ENCODE data around the gene TPSG1. TPM values are rescaled to one million over a fixed set of nuclear protein-coding genes. Genes with fewer than 3 reads are reported as not detected.
"Not testable (repeated sequence)": the region's sequence is repeated elsewhere in the genome, so short reads cannot be mapped to it uniquely, and the experiment has no call there.

TPSG1 gene
- total RNA-seq, 1 experiment from 2014 or later = not detected

GRCh38 chr16:1257561-1258224, 32.6 kb upstream of the TPSG1 start:
- no peak for DNase-seq (ENCODE audit: extremely low read depth, low read depth)

DNA sequence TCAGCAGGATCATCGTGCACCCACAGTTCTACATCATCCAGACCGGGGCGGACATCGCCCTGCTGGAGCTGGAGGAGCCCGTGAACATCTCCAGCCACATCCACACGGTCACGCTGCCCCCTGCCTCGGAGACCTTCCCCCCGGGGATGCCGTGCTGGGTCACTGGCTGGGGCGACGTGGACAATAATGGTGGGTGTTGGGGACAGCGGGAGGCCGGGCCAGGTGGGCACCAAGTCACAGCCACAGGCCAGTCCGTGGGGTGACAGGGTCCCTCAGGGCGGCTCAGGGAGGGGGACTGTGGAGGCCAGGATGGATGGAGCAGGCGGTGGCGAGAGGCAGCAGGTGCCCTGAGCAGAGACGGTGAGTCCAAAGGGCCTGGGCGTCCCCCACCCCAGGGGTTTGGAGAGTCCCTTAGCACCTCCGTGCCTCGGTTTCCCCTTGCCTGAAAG, 31.8 kb upstream of the TPSG1 start:
- DNase-seq (ENCODE audit: extremely low read depth, low read depth) = no peak

DNA sequence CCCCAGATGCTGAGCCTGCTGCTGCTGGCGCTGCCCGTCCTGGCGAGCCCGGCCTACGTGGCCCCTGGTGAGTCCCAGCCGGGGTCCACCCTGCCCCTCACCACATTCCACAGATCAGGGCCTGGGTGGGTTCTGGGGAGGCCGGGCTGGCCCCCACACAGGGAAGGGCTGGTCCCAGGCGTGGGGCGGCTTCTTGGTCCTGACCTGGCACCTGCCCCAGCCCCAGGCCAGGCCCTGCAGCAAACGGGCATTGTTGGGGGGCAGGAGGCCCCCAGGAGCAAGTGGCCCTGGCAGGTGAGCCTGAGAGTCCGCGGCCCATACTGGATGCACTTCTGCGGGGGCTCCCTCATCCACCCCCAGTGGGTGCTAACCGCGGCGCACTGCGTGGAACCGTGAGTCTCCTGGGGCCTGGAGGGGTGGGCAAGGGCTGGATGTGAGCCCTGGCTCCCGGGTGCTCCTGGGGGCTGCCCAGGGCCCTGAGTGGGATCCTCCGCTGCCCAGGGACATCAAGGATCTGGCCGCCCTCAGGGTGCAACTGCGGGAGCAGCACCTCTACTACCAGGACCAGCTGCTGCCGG, 31.3 kb upstream of the TPSG1 start:
- DNase-seq (ENCODE audit: extremely low read depth, low read depth) = not testable (repeated sequence)

DNA sequence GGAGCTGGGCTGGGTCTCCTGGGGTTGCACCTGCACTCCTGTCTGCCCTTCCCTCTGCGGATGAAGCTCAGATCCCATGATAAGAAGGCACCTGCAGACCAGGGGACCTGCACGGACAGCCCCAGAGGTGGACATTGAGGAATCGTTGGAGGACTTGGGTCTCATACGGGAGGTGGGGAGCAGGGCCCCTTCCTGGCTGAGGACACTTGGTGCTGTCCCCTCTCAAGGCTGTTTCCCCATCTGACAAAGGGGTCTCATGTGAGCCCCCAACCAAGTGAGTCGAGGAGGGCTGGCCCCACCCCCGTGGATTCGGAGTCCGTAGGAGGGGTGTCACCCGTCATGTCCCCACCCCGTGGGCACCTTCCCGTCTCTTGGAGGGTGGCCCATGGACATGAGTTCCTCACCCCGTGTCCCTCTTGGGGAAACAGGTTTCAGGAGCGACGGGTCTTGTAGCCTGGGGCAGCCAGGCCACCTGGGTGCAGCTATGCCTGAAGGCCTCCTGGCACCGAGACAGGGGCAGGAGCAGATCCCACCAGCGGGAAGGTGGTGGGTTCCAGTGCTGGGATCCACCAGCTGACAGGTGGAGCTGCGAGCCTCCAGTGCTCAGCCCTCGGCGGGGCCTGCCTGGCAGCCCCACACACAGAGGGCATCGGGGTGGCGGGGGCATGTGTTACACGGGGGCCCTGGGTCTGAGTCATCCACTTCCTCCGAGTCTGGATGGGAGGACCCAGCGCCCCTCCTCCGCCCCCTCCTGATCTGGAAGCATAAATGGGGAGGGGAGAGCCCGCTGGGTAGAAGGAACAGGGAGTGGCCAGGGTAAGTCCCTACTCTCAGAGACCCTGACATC, 30.4 kb upstream of the TPSG1 start, which contains the start of gene TPSD1:
TSS of gene TPSD1 (plus strand) at position 794 of the 847 bp plus-strand sequence. CDS start 212 bp downstream, outside the sequence.
- not testable (repeated sequence) for DNase-seq (ENCODE audit: extremely low read depth, low read depth)

DNA sequence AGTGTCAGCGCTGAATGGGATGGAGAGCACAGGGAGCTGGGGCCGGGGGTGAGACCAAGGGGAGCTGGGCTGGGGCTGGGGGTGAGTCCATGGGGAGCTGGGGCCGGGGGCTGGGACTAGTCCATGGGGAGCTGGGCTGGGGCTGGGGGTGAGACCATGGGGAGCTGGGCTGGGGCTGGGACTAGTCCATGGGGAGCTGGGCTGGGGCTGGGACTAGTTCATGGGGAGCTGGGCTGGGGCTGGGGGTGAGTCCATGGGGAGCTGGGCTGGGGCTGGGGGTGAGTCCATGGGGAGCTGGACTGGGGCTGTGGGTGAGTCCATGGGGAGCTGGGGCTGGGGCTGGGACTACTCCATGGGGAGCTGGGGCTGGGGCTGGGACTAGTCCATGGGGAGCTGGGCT, 29.8 kb upstream of the TPSG1 start:
- DNase-seq (ENCODE audit: extremely low read depth, low read depth) = not testable (repeated sequence)

- not testable (repeated sequence) for DNase-seq (ENCODE audit: extremely low read depth, low read depth)
Measured at GRCh38 chr16:1253701-1254364, 28.8 kb upstream of the TPSG1 start.

DNA sequence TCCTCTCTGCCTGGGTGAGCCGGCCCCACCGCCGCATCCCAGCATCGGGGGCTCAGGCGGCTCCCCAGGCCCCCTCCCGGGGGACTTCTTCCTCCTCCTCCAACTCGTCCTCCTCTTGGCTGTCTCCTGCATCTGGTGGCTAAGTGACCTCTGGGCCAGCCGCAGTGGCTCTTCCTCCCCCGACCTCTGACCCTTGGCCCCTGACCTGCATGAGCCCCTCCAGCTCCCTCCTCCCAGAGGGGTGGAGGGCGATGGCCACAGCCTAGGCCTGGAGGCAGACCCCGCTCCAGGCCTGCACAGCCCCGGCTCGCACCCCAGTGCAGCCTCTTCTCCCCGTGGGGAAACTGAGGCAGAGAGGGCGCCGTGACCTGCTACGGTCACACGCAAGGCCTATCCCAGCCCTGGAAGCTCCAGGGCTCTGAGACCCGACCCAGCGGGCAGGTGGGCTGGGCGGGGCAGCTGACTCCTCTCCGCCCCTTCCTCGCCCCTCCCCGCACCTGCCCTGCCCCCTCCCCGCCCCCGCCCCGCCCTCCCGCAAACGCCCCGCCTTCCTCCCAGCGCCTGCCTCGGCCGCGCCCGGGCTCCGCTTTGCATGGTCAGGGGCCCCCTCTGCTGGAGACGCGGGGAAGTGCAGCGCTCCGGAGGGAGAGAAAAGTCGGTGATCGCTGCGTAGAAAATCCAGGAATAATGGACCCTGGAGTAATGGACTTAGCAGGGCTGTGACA, 24.1 kb upstream of the TPSG1 start:
- not testable (repeated sequence) for DNase-seq (ENCODE audit: extremely low read depth, low read depth)

DNA sequence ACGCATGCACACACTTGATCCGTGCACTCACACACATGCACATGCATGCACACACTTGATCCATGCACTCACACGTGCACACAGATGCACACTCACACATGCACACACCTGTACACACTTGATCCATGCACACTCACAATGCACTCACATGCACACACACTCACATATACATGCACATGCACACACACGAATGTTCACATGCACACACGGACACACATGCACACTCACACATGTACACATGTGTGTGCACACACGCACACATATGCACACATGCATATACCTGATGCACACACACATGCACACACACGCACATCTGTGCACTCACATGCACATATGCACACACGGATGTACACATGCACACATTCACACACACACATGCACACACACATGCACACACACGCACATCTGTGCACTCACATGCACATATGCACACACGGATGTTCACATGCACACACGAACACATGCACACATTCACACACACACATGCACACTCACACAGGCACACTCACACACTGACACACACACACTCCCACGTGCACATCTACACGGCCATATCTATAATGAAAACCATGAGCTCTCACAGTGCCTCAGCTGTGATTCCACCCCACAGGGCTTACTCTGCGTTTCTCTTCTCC, 23.0 kb upstream of the TPSG1 start:
- DNase-seq (ENCODE audit: extremely low read depth, low read depth) = not testable (repeated sequence)

DNA sequence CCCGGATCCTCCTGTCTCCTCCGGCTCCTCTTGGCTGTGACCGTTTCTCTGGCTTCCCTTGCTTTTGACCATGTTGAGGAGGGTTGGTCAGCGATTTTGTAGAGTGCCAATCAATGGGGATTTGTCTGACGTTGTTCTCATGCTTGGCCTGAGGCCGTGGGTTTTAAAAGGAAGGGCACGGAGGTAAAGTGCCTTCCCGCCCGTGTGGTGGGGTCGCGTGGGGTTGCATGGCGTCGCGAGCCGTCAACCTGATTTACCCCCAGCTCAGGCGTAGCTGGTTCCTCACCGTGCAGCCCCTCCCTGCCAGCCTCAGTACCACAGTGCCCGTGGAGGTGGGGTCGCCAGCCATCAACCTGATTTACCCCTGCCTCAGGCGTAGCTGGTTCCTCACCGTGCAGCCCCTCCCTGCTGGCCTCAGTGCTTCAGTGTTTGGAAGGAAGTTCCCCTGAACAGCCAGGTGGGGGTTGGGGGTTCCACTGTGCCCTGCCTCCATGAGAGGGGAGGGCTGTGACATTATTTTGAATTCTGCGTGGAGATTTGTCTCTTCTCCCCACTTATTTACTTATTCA, 20.5 kb upstream of the TPSG1 start:
- DNase-seq (ENCODE audit: extremely low read depth, low read depth) = no peak

DNA sequence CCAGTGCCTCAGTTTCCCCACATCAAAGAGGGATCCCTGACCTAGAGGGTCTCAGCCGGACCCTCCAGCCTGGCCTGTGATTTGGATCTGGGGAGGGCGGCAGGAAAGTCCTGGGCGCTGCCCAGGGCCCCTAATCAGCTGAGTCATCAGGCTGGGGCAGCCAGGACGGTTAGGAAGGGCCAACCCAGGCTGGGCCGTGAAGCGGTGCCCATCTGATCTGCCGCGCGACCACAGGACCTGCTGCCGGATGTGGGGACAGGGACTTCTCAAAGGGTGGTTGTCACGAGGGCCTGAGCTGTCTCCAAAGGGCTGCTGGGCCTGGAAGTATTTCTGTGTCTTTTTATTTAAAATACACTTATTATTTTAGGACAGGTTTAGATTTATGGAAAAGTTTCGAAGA, 19.8 kb upstream of the TPSG1 start:
- DNase-seq (ENCODE audit: extremely low read depth, low read depth) = no peak

DNA sequence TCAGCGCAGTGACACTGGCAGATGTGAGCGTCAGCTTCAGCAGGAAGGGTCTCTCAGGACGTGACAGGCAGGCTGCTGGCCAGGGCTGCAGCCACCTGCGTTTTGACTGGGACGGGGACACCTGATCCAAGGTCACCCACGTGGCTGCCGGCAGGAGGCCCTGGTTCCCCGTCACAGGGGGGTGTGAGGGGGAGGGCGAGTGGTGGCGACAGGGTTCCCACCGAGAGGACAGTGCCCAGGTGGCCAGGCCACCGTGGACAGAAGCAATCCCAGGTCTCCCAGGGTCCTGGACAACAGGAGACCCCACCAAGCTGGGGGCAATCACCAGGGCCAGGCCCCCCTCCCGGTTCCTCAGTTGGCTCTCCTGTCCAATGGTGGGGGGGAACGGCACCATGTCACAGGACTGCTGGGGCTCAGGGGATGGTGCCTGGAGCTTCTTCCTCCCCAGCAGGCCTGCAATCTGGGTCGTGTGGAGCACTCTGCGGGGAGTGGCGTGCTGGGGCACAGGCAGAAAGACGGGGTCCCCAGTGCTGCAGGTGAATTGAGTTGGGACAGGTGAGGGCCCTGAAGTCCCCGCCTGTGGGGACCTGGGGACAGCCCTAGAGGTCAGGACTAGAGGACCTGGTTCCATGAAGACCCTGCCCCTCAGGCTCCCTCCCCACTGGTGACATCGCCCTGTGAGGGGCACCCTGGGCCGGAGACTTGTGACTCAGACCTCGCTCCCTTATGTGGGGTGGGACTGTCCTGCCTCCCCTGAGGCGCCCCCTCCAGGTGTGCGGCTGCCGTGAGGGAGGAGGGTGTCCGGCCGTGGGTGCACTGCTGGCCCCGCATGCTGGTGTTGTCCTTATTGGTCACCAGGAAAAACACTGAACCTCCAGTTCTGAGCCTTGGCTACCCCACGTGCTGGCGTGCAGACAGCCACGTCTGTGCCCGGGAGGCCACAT, 19.1 kb upstream of the TPSG1 start:
- not testable (repeated sequence) for DNase-seq (ENCODE audit: extremely low read depth, low read depth)

GRCh38 chr16:1243363-1243762, 18.3 kb upstream of the TPSG1 start:
- DNase-seq (ENCODE audit: extremely low read depth, low read depth) = not testable (repeated sequence)

DNA sequence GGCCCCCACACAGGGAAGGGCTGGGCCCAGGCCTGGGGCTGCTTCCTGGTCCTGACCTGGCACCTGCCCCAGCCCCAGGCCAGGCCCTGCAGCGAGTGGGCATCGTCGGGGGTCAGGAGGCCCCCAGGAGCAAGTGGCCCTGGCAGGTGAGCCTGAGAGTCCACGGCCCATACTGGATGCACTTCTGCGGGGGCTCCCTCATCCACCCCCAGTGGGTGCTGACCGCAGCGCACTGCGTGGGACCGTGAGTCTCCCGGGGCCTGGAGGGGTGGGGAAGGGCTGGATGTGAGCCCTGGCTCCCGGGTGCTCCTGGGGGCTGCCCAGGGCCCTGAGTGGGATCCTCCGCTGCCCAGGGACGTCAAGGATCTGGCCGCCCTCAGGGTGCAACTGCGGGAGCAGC, 16.0 kb upstream of the TPSG1 start:
- not testable (repeated sequence) for DNase-seq (ENCODE audit: extremely low read depth, low read depth)

DNA sequence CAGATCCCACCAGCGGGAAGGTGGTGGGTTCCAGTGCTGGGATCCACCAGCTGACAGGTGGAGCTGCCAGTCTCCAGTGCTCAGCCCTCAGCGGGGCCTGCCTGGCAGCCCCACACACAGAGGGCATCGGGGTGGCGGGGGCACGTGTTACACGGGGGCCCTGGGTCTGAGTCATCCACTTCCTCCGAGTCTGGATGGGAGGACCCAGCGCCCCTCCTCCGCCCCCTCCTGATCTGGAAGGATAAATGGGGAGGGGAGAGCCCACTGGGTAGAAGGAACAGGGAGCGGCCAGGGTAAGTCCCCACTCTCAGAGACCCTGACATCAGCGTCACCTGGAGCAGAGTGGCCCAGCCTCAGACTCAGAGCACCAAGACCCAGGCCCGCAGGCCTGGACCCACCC, 15.4 kb upstream of the TPSG1 start, which contains the start of gene TPSAB1:
TSS of gene TPSAB1 (plus strand) at position 270 of the 400 bp plus-strand sequence. CDS start 234 bp downstream, outside the sequence.
- DNase-seq (ENCODE audit: extremely low read depth, low read depth) = not testable (repeated sequence)

GRCh38 chr16:1239575-1239974, 14.5 kb upstream of the TPSG1 start:
- not testable (repeated sequence) for DNase-seq (ENCODE audit: extremely low read depth, low read depth)

DNA sequence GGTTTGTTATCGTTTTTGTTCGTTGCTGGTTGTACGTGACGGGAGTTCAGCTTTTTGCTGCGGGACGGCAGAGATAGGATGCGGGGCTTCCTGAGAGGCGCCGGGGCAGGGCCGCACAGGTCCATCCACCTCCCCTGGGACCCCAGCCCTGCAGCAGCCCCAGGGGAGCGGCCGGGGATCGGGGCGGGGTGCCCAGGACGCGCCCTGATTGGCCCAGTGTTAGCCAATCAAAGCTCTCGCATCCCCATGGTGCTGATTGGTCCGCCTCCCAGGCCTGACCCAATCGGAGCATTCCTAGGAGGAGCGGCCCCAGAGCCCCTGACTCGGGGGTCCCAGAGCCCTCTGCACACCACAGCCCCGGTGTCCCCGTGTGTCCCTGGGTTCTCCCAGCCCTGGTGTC, 13.8 kb upstream of the TPSG1 start:
- not testable (repeated sequence) for DNase-seq (ENCODE audit: extremely low read depth, low read depth)

GRCh38 chr16:1237990-1238389, 12.9 kb upstream of the TPSG1 start:
- DNase-seq (ENCODE audit: extremely low read depth, low read depth) = no peak

DNA sequence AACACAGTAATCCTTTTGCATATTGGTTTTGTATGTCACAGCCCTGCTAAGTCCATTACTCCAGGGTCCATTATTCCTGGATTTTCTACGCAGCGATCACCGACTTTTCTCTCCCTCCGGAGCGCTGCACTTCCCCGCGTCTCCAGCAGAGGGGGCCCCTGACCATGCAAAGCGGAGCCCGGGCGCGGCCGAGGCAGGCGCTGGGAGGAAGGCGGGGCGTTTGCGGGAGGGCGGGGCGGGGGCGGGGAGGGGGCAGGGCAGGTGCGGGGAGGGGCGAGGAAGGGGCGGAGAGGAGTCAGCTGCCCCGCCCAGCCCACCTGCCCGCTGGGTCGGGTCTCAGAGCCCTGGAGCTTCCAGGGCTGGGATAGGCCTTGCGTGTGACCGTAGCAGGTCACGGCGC, 11.6 kb upstream of the TPSG1 start:
- not testable (repeated sequence) for DNase-seq (ENCODE audit: extremely low read depth, low read depth)
